Adipocyte (in vitro differentiated cells): ENCODE data around the gene ZBTB38.
A peak's percentile ranks its signal among the peaks of the same experiment; 100 is the strongest.

Source experiments
- DNase-seq: peaks from one replicate; pipeline ENCODE4 v3.0.0-alpha.2; 2015; ENCODE audit warnings: low read depth
- H3K27me3 ChIP-seq: replicated peaks from 2 replicates; pipeline ENCODE4 v1.7.0; 2013; ENCODE audit warnings: mild to moderate bottlenecking, low read length, moderate library complexity; ENCODE audit not compliant: control insufficient read depth, insufficient read depth
- H3K36me3 ChIP-seq: 2 replicates; pipeline ENCODE4 v1.7.0; 2013; ENCODE audit warnings: low read length, mild to moderate bottlenecking, moderate library complexity; ENCODE audit not compliant: control insufficient read depth, insufficient read depth, severe bottlenecking
- H3K4me1 ChIP-seq: 2 replicates; pipeline ENCODE4 v1.7.0; 2013; ENCODE audit warnings: mild to moderate bottlenecking, low read length, moderate library complexity; ENCODE audit not compliant: control insufficient read depth, insufficient read depth
- H3K4me3 ChIP-seq: 2 replicates; pipeline ENCODE4 v1.7.0; 2013; ENCODE audit warnings: mild to moderate bottlenecking, low read length, moderate library complexity
- H3K9ac ChIP-seq: 2 replicates; pipeline ENCODE4 v1.7.0; 2013; ENCODE audit warnings: mild to moderate bottlenecking, low read length, moderate library complexity
- H3K9me3 ChIP-seq: 2 replicates; pipeline ENCODE4 v1.7.0; 2013; ENCODE audit warnings: mild to moderate bottlenecking, low read length, moderate library complexity; ENCODE audit not compliant: control insufficient read depth

ZBTB38 gene

DNA sequence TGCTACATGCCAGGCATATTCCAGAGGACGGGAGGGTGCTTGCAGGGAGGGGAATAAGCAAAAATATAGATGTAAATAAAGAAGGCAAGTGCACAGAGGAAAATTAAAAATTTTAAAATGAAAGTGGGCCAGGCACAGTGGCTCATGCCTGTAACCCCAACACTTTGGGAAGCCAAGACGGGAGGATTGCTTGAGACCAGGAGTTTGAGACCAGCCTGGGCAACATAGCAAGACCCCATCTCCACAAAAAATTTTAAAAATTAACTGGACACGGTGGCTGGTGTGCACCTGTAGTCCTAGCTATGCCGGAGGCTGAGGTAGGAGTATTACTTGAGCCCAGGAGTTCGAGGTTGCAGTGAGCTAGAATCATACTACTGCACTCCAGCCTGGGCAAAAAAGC lies 22.4 kb downstream of the ZBTB38 start:
- peaks cover 42% of the 10 kb centered on the region for H3K4me1 ChIP-seq

DNA sequence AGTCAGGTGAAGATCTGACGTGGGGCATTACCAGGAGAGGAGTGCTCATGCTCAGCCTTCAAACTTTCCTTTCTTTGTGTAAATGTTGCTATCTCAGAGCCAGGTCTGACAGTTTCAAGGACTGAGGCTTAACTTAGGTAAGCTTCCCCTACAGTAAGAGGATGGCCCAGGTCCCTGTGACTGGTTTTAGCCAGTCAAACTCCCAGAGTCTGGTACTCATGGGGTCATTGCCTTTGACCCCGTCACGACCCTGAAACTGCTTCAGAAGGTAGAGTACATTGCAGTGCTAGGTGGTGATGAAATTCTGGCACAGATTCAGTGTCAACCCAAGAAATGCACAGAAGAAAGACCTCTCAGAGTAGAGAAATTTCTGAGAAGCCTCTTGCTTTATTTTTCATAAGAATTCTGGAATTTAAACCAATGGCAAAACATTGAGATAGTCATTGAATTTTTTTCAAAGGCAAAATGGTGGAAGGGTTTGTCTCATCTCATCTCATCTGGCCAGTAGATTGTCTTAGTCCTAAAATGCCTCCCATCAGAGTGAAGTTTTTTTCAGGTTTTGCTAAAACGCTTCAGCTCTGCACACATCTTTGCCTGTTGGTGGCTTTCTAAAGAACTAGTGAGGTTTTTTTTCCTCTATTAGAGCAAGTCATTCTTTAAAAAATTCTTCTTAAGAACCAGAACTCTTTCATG lies 23.1 kb downstream of the ZBTB38 start:
- no peaks in the 10 kb centered on the region for H3K27me3 ChIP-seq
- no peak overlapping the region for H3K4me3 ChIP-seq
- H3K4me1 ChIP-seq, result peaks cover 38% of the 10 kb centered on the region
- H3K9me3 ChIP-seq, result peaks cover 3% of the 10 kb centered on the region
- peaks cover 6% of the 10 kb centered on the region for H3K36me3 ChIP-seq
- peak; percentile 57 for DNase-seq
- H3K9ac ChIP-seq, result no peak overlapping the region

More for the DNA sequence above, 22.4 kb downstream of the ZBTB38 start:
- Histone ChIP-seq H3K9ac (no peak overlapping the region), H3K9me3 (no peaks in the 10 kb centered on the region), H3K36me3 (no peaks in the 10 kb centered on the region), H3K4me3 (no peak overlapping the region), H3K27me3 (no peaks in the 10 kb centered on the region)
- no peak for DNase-seq

GRCh38 chr3:141391991-141392316 lies 23.6 kb downstream of the ZBTB38 start:
- Histone ChIP-seq H3K36me3 (peaks cover 11% of the 10 kb centered on the region), H3K9ac (no peak overlapping the region), H3K4me1 (peaks cover 33% of the 10 kb centered on the region), H3K9me3 (peaks cover 8% of the 10 kb centered on the region), H3K4me3 (no peak overlapping the region), H3K27me3 (no peaks in the 10 kb centered on the region)
- DNase-seq, result no peak

GRCh38 chr3:141392416-141392815 lies 24.1 kb downstream of the ZBTB38 start:
- no peaks in the 10 kb centered on the region for H3K27me3 ChIP-seq
- peaks cover 31% of the 10 kb centered on the region for H3K4me1 ChIP-seq
- H3K9me3 ChIP-seq, result peaks cover 9% of the 10 kb centered on the region
- H3K4me3 ChIP-seq, result no peak overlapping the region
- DNase-seq, result no peak
- H3K9ac ChIP-seq, result no peak overlapping the region
- peaks cover 16% of the 10 kb centered on the region for H3K36me3 ChIP-seq

DNA sequence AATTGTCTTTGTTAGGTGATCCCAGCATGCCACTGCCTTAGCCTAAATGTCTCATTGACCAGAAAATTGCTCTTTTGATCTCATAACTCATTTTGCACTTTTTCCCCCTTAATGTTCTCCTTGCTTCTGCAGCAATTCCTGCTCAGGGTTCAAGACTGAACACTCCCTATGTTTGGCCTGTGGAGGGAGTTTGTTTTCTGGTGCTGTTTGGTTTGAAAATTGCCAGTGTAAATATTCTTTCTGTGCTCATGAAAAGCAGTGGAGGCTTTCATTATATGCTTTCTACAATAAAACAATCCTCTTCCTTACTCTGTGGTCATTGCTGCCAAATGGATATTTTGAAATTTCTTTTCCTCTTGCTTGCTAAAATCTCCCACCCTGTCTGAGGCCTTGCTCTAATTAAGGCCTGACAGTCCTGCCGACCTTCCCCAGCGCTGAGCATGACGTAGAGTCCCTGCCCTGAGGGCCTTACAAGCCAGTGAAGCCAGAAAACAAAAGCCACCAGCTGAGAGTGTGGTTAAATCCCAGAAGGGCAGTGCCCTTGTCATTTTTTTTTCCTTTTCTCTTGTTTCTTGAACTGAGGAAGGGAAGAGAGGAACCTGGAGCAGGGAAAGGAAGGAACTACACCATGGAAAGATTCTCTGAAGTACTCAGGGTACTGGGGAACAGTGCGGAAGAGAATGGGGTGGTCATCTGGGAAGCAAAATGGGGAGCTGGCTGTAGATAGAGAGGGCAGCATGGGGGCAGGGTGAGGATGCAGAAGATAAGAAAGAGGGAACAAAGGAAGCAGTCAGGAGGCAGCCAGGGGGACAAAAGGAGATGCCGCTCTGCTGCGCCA lies 24.8 kb downstream of the ZBTB38 start:
- DNase-seq, result peak; percentile 95
- peaks cover 17% of the 10 kb centered on the region for H3K36me3 ChIP-seq
- H3K9me3 ChIP-seq, result peaks cover 9% of the 10 kb centered on the region
- H3K4me1 ChIP-seq, result peaks cover 31% of the 10 kb centered on the region
- no peak overlapping the region for H3K4me3 ChIP-seq
- H3K27me3 ChIP-seq, result no peaks in the 10 kb centered on the region
- peak overlapping the region; percentile 66 for H3K9ac ChIP-seq

DNA sequence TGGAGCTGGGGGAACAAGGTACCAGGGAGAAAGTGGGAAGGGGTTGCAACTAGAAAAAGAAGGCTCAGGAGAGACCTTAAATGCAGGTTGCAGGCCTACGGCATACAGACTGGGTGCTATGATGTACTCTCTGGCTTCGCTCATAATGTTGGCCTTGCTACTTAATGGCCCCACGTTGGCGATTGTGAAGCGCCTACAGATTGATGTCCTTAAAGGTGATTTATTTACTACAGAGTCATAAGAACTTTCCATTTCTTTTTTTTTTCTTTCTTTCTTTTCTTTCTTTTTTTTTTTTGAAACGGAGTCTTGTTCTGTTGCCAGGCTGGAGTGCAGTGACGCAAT lies 25.4 kb downstream of the ZBTB38 start:
- peaks cover 17% of the 10 kb centered on the region for H3K36me3 ChIP-seq
- no peaks in the 10 kb centered on the region for H3K27me3 ChIP-seq
- no peak for DNase-seq
- H3K4me3 ChIP-seq, result no peak overlapping the region
- peaks cover 31% of the 10 kb centered on the region for H3K4me1 ChIP-seq
- H3K9ac ChIP-seq, result peak overlapping the region; percentile 66
- H3K9me3 ChIP-seq, result peaks cover 9% of the 10 kb centered on the region

DNA sequence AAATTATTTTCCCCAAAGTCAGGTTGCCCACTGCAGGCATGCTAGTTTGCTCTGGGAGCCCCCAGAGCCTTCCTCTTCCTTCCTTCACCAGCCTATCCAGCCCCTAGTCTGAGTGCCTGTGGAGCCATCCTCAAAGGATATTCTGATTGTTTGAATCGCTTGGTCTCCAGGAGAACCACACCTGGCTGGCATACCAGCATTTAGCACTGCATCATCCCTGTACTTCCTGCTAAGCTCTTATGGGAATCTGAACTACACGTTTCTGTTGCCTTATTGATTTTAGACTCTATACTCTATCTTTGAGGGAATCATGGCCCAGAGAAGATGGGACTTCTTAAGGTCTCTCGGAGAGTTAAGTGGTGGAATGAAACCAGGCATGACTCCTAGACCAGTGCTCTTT lies 26.3 kb downstream of the ZBTB38 start:
- peaks cover 17% of the 10 kb centered on the region for H3K36me3 ChIP-seq
- H3K4me1 ChIP-seq, result peaks cover 25% of the 10 kb centered on the region
- H3K27me3 ChIP-seq, result no peaks in the 10 kb centered on the region
- no peak for DNase-seq
- no peak overlapping the region for H3K4me3 ChIP-seq
- no peak overlapping the region for H3K9ac ChIP-seq
- peaks cover 9% of the 10 kb centered on the region for H3K9me3 ChIP-seq

DNA sequence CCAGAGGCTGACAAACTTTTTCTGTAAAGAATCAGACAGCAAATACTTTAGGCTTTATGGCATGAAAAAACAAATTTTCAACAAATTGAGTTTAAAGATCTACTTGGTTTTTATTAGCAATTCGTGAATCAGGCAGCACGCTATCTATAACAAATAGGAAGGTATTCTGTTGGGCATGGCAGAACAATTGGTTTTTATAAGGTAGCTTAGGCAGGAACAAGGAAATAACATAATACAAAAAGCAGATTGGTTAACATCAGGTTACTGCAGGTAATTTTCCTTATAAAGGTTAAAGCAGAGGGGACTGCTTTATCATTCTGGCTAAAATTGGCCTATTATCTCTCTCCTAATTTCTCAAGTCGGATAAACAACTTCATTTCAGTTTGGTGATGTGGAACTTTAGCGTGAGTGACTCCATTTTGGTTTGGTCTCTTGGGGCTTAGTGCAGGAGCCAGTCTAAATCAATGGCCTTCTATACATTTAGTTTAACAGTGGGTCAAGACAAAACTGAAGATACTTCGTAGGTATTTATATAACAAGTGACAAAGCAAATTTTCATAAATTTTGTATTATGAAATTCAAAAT lies 26.8 kb downstream of the ZBTB38 start:
- DNase-seq, result no peak
- Histone ChIP-seq H3K9ac (no peak overlapping the region), H3K36me3 (peaks cover 17% of the 10 kb centered on the region), H3K4me3 (no peak overlapping the region), H3K4me1 (peaks cover 28% of the 10 kb centered on the region), H3K27me3 (no peaks in the 10 kb centered on the region), H3K9me3 (peaks cover 9% of the 10 kb centered on the region)

DNA sequence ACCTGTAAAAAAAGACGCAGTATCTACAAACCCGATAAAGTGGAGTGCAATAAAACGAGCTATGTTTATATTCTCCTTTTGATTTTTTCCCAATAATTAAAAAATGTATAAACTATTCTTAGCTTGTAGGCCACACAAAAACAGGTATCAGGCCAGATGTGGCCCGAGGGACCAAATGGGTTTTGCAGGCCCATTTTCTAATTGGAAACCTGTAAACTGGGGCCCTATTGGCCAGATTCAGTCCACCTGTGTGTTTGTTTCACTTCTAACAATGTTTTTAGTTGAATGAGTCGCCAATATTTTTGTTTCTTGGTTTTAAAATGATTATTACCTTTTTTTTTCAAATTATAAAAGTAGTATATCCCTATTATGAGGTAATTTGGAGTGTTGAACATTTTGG lies 29.7 kb downstream of the ZBTB38 start:
- H3K9me3 ChIP-seq, result peaks cover 9% of the 10 kb centered on the region
- peaks cover 17% of the 10 kb centered on the region for H3K36me3 ChIP-seq
- H3K9ac ChIP-seq, result no peak overlapping the region
- no peak overlapping the region for H3K4me3 ChIP-seq
- DNase-seq, result no peak
- no peaks in the 10 kb centered on the region for H3K27me3 ChIP-seq
- H3K4me1 ChIP-seq, result peaks cover 31% of the 10 kb centered on the region

GRCh38 chr3:141399200-141399599 lies 30.9 kb downstream of the ZBTB38 start:
- Histone ChIP-seq H3K36me3 (peaks cover 22% of the 10 kb centered on the region), H3K9me3 (peaks cover 9% of the 10 kb centered on the region), H3K4me3 (no peak overlapping the region), H3K4me1 (peaks cover 35% of the 10 kb centered on the region), H3K27me3 (no peaks in the 10 kb centered on the region), H3K9ac (no peak overlapping the region)
- DNase-seq, result no peak

- H3K27me3 ChIP-seq, result no peaks in the 10 kb centered on the region
- H3K9me3 ChIP-seq, result peaks cover 9% of the 10 kb centered on the region
- peaks cover 33% of the 10 kb centered on the region for H3K36me3 ChIP-seq
- H3K9ac ChIP-seq, result peak overlapping the region; percentile 1
- DNase-seq, result peak; percentile 29
- H3K4me1 ChIP-seq, result peaks cover 43% of the 10 kb centered on the region
- H3K4me3 ChIP-seq, result no peak overlapping the region
Observed at GRCh38 chr3:141400073-141400971, 32.0 kb downstream of the ZBTB38 start.
